CD8-positive, alpha-beta memory T cell (primary cell): Measurements from ENCODE around the gene ST3GAL4. TPM values are rescaled to one million over a fixed set of nuclear protein-coding genes. Genes with fewer than 3 reads are reported as not detected.
"Not testable (repeated sequence)": the region's sequence is repeated elsewhere in the genome, so short reads cannot be mapped to it uniquely, and the experiment has no call there.

Experiments
- CTCF ChIA-PET: fragments of 350-600 bp; sonication (Branson Sonifier 250); formaldehyde crosslinking; loops from one replicate; lab custom pipeline; 2021; ENCODE audit warnings: antibody characterized with exemption; lab: Charles Lee
- POLR2A ChIA-PET: fragments of 350-600 bp; sonication (Branson Sonifier 250); formaldehyde crosslinking; loops from one replicate; lab custom pipeline; 2021; ENCODE audit warnings: antibody characterized with exemption; lab: Charles Lee
- DNase-seq, 5 donors: peaks; one replicate each; pipeline versions ENCODE4 v3.0.0 to v3.0.0-alpha.2; 2020 to 2022; ENCODE audit warnings: mixed read lengths in 1 of 5
- H3K27ac ChIP-seq: one replicate; pipeline ENCODE4 v1.7.0; 2013; ENCODE audit warnings: low read depth, mild to moderate bottlenecking, low read length, moderate library complexity
- H3K27me3 ChIP-seq: 2 replicates; pipeline ENCODE4 v1.7.0; 2013; ENCODE audit warnings: low read length, mild to moderate bottlenecking; ENCODE audit not compliant: insufficient read depth, poor library complexity, severe bottlenecking
- H3K36me3 ChIP-seq: 2 replicates; pipeline ENCODE4 v1.7.0; 2013; ENCODE audit warnings: mild to moderate bottlenecking, low read length, moderate library complexity; ENCODE audit not compliant: insufficient read depth
- H3K4me1 ChIP-seq: 2 replicates; pipeline ENCODE4 v1.7.0; 2013; ENCODE audit warnings: mild to moderate bottlenecking, low read length, moderate library complexity; ENCODE audit not compliant: insufficient read depth
- H3K4me3 ChIP-seq: 2 replicates; pipeline ENCODE4 v1.7.0; 2013; ENCODE audit warnings: mild to moderate bottlenecking, low read length
- H3K9me3 ChIP-seq: 2 replicates; pipeline ENCODE4 v1.7.0; 2013; ENCODE audit warnings: mild to moderate bottlenecking, low read length
- H3K27ac Mint-ChIP-seq, 8 donors: one replicate each; pipeline ENCODE4 v1.8.0; 2020 to 2021; ENCODE audit warnings: mixed read lengths in 8 of 8, mild to moderate bottlenecking in 6 of 8, inconsistent platforms in 3 of 8, moderate library complexity in 3 of 8
- H3K27me3 Mint-ChIP-seq, 2 donors: one replicate each; pipeline ENCODE4 v1.8.0; 2020 to 2021; ENCODE audit warnings: mixed read lengths in 2 of 2, mild to moderate bottlenecking in 1 of 2, moderate library complexity in 1 of 2
- H3K36me3 Mint-ChIP-seq, 3 donors: one replicate each; pipeline ENCODE4 v1.8.0; 2020 to 2021; ENCODE audit warnings: mixed read lengths in 3 of 3, inconsistent platforms in 1 of 3, mild to moderate bottlenecking in 1 of 3
- H3K4me1 Mint-ChIP-seq, 3 donors: one replicate each; pipeline ENCODE4 v1.8.0; 2020 to 2021; ENCODE audit warnings: mixed read lengths in 3 of 3, inconsistent platforms in 1 of 3, mild to moderate bottlenecking in 1 of 3
- H3K4me3 Mint-ChIP-seq, 7 donors: one replicate each; pipeline ENCODE4 v1.8.0; 2020 to 2021; ENCODE audit warnings: mixed read lengths in 7 of 7, mild to moderate bottlenecking in 6 of 7, moderate library complexity in 4 of 7, inconsistent platforms in 2 of 7
- H3K9me3 Mint-ChIP-seq, 5 donors: one replicate each; pipeline ENCODE4 v1.8.0; 2020 to 2022; ENCODE audit warnings: mixed read lengths in 5 of 5, mild to moderate bottlenecking in 3 of 5, moderate library complexity in 2 of 5, inconsistent platforms in 1 of 5
- polyA plus RNA-seq: library from polyadenylated mRNA; unstranded; fragments of 300-500 nt; fragmentation: Illumina TruSeq; gene quantifications from one replicate; pipeline ENCODE4 v1.2.3, GENCODE V29; 2021
- total RNA-seq, 2 experiments: library from RNA; stranded (reverse); gene quantifications; one replicate each; pipeline ENCODE4 v1.2.3, GENCODE V29; 2021

The ST3GAL4 gene
- total and polyA plus RNA-seq, 3 experiments from 2014 or later = 8.3 to 12.5 (median 11.0) TPM

DNA sequence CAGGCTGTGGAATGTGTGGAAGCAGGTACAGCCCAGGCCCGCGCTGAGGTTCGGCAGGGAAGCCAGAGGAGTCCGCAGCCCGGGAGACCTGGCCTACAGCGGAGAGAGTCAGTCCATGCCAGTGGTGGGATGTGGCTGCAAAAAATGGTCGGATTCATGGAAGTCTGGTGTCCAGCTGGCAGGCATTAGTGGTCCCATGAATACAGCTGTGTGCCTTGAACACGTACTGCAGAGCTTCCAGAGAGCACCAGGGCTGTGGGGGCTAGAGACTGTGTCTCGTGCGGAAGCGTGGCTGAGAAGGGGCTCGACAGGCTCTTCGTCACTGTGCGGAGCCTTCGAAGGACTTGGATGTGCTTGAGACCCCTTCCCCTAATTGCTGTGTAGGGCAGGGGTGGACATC is 40.8 kb downstream of the ST3GAL4 start:
- H3K4me3 Mint-ChIP-seq, H3K9me3 Mint-ChIP-seq, H3K36me3 Mint-ChIP-seq, H3K27me3 Mint-ChIP-seq, DNase-seq, H3K27me3 ChIP-seq, POLR2A ChIA-PET, H3K27ac Mint-ChIP-seq, H3K4me1 ChIP-seq, CTCF ChIA-PET, H3K4me3 ChIP-seq, H3K27ac ChIP-seq, H3K9me3 ChIP-seq, H3K36me3 ChIP-seq, H3K4me1 Mint-ChIP-seq: not testable (repeated sequence)

GRCh38 chr11:126396965-126397364 is 41.5 kb downstream of the ST3GAL4 start:
- Histone ChIP-seq H3K27me3 (no peaks in the 10 kb centered on the region), H3K9me3 (no peaks in the 10 kb centered on the region), H3K36me3 (no peaks in the 10 kb centered on the region), H3K4me3 (no peak overlapping the region), H3K4me1 (no peaks in the 10 kb centered on the region), H3K27ac (no peak overlapping the region)
- Mint-ChIP-seq H3K9me3 (no peaks in the 10 kb centered on the region), H3K27ac (no peak overlapping the region), H3K4me3 (no peak overlapping the region), H3K36me3 (peaks cover 0 to 2% (median 0%) of the 10 kb centered on the region in 3 donors), H3K27me3 (peaks cover 0 to 3% of the 10 kb centered on the region in 2 donors), H3K4me1 (peaks cover 0 to 4% (median 0%) of the 10 kb centered on the region in 3 donors)
- POLR2A ChIA-PET = no interaction called here
- no peak for DNase-seq
- CTCF ChIA-PET = no interaction called here

DNA sequence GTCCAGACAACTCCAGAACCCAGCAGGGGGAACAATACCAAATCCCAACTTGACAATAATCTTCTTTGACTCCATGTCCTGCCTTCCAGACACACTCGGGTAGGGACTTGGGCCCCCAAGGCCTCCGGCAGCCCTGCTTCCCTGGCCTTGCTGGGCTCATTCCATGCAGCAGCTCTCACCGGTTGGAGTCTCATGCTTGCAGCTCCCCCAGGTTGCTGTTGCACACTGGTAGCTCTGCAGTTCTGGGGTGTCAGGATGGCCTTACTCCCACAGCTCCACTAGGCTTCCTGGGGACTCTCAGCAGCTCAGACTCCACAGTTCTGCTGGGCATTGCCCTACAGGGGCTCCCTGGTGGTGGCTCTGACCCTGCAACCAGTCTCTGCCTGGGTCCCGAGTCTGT is 42.8 kb downstream of the ST3GAL4 start:
- H3K27ac Mint-ChIP-seq = peak overlapping the region in 1 of 8 donors; percentile 7
- peaks cover 0 to 1% of the 10 kb centered on the region in 2 donors for H3K27me3 Mint-ChIP-seq
- H3K27me3 ChIP-seq = no peaks in the 10 kb centered on the region
- no peaks in the 10 kb centered on the region for H3K9me3 Mint-ChIP-seq
- no peaks in the 10 kb centered on the region for H3K4me1 ChIP-seq
- ChIA-PET POLR2A (no interaction called here), CTCF (no interaction called here)
- H3K4me1 Mint-ChIP-seq = no peaks in the 10 kb centered on the region
- no peak overlapping the region for H3K4me3 ChIP-seq
- peaks cover 0 to 2% (median 0%) of the 10 kb centered on the region in 3 donors for H3K36me3 Mint-ChIP-seq
- H3K9me3 ChIP-seq = no peaks in the 10 kb centered on the region
- no peak overlapping the region for H3K27ac ChIP-seq
- no peaks in the 10 kb centered on the region for H3K36me3 ChIP-seq
- DNase-seq = no peak
- H3K4me3 Mint-ChIP-seq = no peak overlapping the region

DNA sequence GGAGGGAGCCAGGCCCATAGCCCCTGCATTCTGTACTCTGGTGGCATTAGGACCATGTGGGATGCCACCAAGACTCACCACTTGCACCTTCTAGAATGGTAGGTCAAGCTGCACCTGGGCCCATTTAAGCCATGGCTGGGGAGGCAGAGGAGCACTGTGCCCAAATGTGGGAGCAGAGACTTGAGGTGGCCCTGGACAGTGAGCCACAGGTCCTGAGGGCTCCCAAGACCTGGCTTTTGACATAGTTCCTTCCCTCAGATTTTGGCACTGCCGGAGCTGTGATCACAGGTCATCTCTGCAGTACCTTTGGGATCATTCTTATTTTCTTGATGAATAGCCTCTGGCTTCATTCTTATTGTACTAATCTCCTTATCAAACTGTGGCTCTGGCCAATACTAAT is 43.2 kb downstream of the ST3GAL4 start:
- Mint-ChIP-seq H3K4me3 (no peak overlapping the region), H3K4me1 (no peaks in the 10 kb centered on the region), H3K9me3 (no peaks in the 10 kb centered on the region), H3K27me3 (peaks cover 0 to 1% of the 10 kb centered on the region in 2 donors), H3K36me3 (peaks cover 0 to 2% (median 0%) of the 10 kb centered on the region in 3 donors), H3K27ac (peak overlapping the region in 1 of 8 donors; percentile 51)
- CTCF ChIA-PET = no interaction called here
- H3K4me1 ChIP-seq = no peaks in the 10 kb centered on the region
- no peaks in the 10 kb centered on the region for H3K9me3 ChIP-seq
- H3K27me3 ChIP-seq = no peaks in the 10 kb centered on the region
- H3K4me3 ChIP-seq = no peak overlapping the region
- H3K27ac ChIP-seq = no peak overlapping the region
- no peak for DNase-seq
- no peaks in the 10 kb centered on the region for H3K36me3 ChIP-seq
- POLR2A ChIA-PET = no interaction called here

DNA sequence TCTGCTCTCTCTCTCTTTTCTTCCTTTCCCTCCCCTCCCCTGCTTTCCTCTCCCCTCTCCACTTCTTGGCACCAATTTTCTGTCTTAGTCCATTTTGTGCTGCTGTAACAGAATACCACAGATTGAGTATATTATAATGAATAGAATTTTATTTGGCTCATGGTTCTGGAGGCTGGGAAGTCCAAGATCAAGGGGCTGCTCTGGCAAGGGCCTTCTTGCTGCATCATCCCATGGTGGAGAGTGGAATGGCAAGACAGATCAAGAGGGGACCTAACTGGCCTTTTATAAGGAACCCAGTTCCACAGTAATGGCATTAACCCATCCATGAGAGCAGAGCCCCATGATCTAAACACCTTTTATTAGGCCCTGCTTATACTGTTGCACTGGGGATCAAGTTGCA is 44.5 kb downstream of the ST3GAL4 start:
- no peaks in the 10 kb centered on the region for H3K4me1 Mint-ChIP-seq
- Histone ChIP-seq H3K4me3 (no peak overlapping the region), H3K27ac (no peak overlapping the region), H3K36me3 (no peaks in the 10 kb centered on the region), H3K4me1 (no peaks in the 10 kb centered on the region), H3K9me3 (no peaks in the 10 kb centered on the region), H3K27me3 (no peaks in the 10 kb centered on the region)
- ChIA-PET POLR2A (no interaction called here), CTCF (no interaction called here)
- H3K9me3 Mint-ChIP-seq = no peaks in the 10 kb centered on the region
- no peak overlapping the region for H3K4me3 Mint-ChIP-seq
- H3K27ac Mint-ChIP-seq = no peak overlapping the region
- peaks cover 0 to 1% of the 10 kb centered on the region in 2 donors for H3K27me3 Mint-ChIP-seq
- peaks cover 0 to 2% (median 2%) of the 10 kb centered on the region in 3 donors for H3K36me3 Mint-ChIP-seq
- no peak for DNase-seq

DNA sequence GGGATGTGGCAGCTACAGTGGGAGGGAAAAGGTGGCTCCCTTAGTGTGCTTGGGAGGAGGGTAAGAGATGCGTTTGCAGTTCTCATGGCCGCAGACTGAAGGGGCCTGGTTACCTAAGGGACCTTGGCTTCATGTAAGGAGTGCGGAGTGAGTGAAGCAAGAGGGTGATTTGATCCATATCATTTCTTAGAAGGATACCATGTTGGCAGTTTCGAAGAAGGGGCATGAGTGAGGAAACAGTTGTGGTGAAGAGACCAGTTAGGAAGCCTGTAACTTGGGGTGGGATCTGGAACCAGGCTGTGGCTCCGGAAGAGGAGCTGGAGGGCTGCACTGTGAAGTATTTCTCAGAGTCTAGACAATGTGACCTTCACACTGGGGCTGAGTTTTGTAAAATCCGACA is 45.0 kb downstream of the ST3GAL4 start:
- Mint-ChIP-seq H3K27ac (peak overlapping the region in 1 of 8 donors; percentile 31), H3K4me3 (no peak overlapping the region), H3K27me3 (peaks cover 0 to 1% of the 10 kb centered on the region in 2 donors), H3K4me1 (no peaks in the 10 kb centered on the region), H3K9me3 (no peaks in the 10 kb centered on the region), H3K36me3 (peaks cover 0 to 2% (median 2%) of the 10 kb centered on the region in 3 donors)
- no peak for DNase-seq
- Histone ChIP-seq H3K27ac (no peak overlapping the region), H3K27me3 (no peaks in the 10 kb centered on the region), H3K4me3 (no peak overlapping the region), H3K4me1 (no peaks in the 10 kb centered on the region), H3K9me3 (no peaks in the 10 kb centered on the region), H3K36me3 (no peaks in the 10 kb centered on the region)
- ChIA-PET CTCF (no interaction called here), POLR2A (no interaction called here)

DNA sequence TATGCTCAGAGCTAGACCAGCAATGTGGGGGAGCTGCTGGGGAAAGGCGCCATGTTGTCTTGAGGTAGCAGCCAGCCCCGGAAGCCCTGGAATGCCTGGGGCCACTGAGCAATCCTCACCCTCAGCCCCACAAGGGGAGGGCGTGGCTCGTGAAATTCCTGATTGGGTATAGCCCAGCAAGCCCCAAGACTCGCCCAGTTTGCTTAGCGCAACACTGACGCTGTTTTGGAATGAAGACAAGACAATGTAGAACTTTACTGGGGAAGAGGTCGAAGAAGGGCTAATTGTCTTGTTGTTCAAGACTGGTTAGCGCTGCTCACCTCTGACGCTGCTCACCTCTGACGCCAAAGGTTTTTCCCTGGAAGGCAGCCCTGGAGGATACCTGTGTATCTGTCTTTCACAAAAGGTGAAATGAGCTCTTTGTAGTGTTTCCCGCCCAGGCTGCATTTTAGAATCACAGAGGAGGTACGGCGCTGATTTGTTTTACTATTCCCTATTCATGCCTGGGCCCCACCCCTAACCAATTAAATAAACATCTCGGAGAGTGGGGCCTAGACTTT is 47.6 kb downstream of the ST3GAL4 start:
- ChIA-PET POLR2A (no interaction called here), CTCF (interaction anchor here (1.5 kb wide), 1 partner anchor 78 kb away, joined by 4 read pairs; no protein-coding TSS in a partner anchor)
- H3K4me3 Mint-ChIP-seq = no peak overlapping the region
- Histone ChIP-seq H3K4me1 (no peaks in the 10 kb centered on the region), H3K27ac (no peak overlapping the region), H3K9me3 (no peaks in the 10 kb centered on the region), H3K36me3 (no peaks in the 10 kb centered on the region), H3K27me3 (no peaks in the 10 kb centered on the region), H3K4me3 (no peak overlapping the region)
- no peaks in the 10 kb centered on the region for H3K9me3 Mint-ChIP-seq
- H3K4me1 Mint-ChIP-seq = no peaks in the 10 kb centered on the region
- peaks cover 0 to 10% (median 3%) of the 10 kb centered on the region in 3 donors for H3K36me3 Mint-ChIP-seq
- peaks cover 0 to 3% of the 10 kb centered on the region in 2 donors for H3K27me3 Mint-ChIP-seq
- H3K27ac Mint-ChIP-seq = no peak overlapping the region
- DNase-seq = no peak

- Mint-ChIP-seq H3K4me3 (no peak overlapping the region), H3K36me3 (peaks cover 0 to 12% (median 4%) of the 10 kb centered on the region in 3 donors), H3K27me3 (peaks cover 0 to 3% of the 10 kb centered on the region in 2 donors), H3K9me3 (no peaks in the 10 kb centered on the region), H3K27ac (no peak overlapping the region), H3K4me1 (no peaks in the 10 kb centered on the region)
- H3K27me3 ChIP-seq = no peaks in the 10 kb centered on the region
- H3K27ac ChIP-seq = no peak overlapping the region
- H3K4me1 ChIP-seq = no peaks in the 10 kb centered on the region
- ChIA-PET CTCF (interaction anchor here (1.5 kb wide), 1 partner anchor 77 kb away, joined by 4 read pairs; no protein-coding TSS in a partner anchor), POLR2A (no interaction called here)
- no peak for DNase-seq
- H3K9me3 ChIP-seq = no peaks in the 10 kb centered on the region
- H3K4me3 ChIP-seq = no peak overlapping the region
- no peaks in the 10 kb centered on the region for H3K36me3 ChIP-seq
Observed at GRCh38 chr11:126403658-126404057, 48.2 kb downstream of the ST3GAL4 start.
